Choroid plexus epithelial cell (primary cell): ENCODE data around the gene TYR.
"Not testable (repeated sequence)": the region's sequence is repeated elsewhere in the genome, so short reads cannot be mapped to it uniquely, and the experiment has no call there.

Source experiments
- DNase-seq: peaks from one replicate; pipeline ENCODE4 v3.0.0-alpha.2; 2010; ENCODE audit warnings: low read depth
- H3K4me3 ChIP-seq: 2 replicates; pipeline ENCODE4 v1.5.1; 2011; ENCODE audit warnings: low read depth, mild to moderate bottlenecking, control low read depth, low read length, moderate library complexity
- TF ChIP-seq, protein P1 (sequence below): conservative IDR thresholded peaks from 2 replicates; pipeline ENCODE4 v1.5.1; 2011; ENCODE audit warnings: low read depth, mild to moderate bottlenecking, control low read depth, inconsistent platforms, low read length, moderate library complexity

TYR gene

DNA sequence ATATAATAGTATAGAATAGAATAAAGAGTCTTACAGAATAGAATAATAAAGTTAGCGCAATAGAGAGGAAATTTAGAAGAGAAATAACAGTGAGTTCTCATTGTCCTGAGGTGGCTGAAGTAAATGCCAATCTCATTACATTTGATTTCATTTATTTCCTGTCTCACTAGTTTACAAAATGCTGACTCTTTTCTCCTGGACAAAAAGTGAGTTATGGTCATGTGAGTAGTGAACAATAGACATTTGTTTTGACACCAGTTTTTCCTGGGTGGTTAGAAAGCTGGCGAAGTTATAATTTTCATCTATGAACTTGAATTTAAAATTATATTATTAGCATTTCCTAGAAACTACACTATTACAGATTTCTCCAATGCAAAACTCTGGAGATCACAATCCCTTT is 143.7 kb downstream of the TYR start:
- DNase-seq: no peak
- TF ChIP-seq, protein P1, sequence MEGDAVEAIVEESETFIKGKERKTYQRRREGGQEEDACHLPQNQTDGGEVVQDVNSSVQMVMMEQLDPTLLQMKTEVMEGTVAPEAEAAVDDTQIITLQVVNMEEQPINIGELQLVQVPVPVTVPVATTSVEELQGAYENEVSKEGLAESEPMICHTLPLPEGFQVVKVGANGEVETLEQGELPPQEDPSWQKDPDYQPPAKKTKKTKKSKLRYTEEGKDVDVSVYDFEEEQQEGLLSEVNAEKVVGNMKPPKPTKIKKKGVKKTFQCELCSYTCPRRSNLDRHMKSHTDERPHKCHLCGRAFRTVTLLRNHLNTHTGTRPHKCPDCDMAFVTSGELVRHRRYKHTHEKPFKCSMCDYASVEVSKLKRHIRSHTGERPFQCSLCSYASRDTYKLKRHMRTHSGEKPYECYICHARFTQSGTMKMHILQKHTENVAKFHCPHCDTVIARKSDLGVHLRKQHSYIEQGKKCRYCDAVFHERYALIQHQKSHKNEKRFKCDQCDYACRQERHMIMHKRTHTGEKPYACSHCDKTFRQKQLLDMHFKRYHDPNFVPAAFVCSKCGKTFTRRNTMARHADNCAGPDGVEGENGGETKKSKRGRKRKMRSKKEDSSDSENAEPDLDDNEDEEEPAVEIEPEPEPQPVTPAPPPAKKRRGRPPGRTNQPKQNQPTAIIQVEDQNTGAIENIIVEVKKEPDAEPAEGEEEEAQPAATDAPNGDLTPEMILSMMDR: no peak
- no peak overlapping the region for H3K4me3 ChIP-seq

DNA sequence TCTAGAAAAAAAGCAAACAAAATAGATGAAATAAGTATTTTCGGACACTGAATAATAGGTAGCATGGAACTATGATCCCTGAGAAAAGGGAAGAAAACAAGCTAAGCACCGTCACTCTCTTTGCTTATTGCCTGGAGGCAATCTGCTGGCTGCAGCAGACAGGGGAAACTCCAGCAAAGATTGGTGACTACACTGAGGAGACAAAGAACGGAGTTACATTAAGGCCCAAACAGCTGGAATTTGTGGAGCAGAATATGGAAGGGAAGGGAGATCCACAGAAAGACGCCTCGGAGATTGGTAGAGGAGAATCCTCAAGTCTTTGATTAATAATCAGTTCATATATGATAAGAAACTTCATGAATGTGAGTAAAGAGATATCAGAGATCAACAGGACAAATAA is 150.2 kb downstream of the TYR start:
- DNase-seq: peak; percentile 11
- no peak overlapping the region for H3K4me3 ChIP-seq
- TF ChIP-seq, protein P1: no peak

DNA sequence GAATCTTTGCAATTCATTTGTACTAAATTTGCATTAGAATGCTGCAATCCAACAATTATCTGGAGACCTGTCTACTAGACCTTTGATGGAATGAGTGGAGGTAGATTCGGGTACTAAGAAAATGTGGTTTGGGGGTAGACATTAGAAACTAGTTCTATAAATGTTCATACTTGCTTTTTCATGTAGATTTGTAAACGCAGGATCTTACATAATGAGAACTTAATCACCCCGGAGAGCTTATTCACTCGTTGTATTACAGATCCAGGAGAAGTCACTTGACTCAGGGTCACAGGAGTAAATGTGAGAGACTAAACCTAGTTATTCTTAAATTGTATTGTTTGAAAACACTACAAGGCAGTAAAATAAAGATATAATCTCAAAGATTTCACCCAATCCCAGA is 154.3 kb downstream of the TYR start:
- peak; percentile 43 for DNase-seq
- H3K4me3 ChIP-seq: not testable (repeated sequence)

DNA sequence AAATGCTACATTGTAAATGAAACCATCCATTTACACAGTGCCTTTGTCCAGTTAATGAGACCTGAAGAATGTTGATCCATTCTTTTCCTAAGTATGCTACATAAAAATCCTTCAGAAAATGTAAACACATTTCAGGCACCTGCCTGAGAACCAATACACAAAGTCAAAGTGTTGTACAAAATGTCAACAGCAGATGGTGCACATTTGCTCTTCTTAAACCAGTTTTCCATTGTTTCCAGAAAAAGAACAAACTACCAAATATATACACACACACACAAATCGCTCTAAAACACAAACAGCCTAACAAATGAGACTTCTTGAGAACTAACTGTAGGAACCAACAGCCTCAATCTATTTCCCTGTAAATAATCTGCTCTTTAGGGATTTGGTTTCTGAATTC is 156.0 kb downstream of the TYR start:
- peak; percentile 71 for DNase-seq
- H3K4me3 ChIP-seq: not testable (repeated sequence)
- TF ChIP-seq, protein P1: peak; percentile 52

DNA sequence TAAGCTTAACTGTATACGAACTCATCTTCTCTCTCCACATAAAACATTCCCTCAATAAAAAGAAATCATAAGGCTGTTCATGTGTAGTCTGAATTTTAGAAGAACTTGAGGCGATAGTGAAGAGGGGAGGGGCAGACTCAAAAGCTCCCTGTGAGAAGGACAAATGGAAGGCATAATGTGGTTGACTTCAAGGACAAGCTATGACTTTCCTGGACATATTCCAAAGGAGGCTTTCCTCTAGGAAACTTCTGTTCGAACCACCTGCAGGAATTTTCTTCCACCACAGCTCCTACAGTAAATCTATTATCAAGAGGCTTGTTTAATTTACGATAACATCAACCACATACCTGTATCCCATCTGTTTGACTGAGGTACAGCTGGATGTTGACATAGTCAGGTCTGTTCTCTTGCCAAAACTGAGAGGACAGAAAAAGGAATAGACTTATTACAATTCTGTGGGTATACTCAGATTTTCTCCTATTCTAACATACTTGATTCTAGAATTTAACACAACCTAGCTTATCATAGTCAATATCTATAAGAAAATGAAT is 159.5 kb downstream of the TYR start:
- H3K4me3 ChIP-seq, DNase-seq: not testable (repeated sequence)

DNA sequence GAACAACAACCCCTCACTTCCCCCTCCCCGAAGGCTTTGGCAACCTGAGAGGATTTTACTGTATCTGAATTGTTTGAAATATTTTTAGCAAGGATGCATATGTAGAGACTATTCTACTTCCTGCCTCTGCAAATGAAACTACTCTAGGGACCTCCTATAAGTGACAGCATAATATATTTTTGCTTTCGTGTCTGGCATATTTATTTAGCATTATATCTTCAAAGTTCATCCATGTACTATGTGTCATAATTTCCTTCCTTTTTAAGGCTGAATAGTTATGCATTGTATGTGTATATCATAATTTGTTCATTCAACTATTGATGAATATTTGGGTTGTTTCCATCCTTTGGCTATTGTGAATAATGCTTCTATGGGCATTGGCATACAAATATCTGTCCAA is 160.4 kb downstream of the TYR start:
- H3K4me3 ChIP-seq, DNase-seq: not testable (repeated sequence)

DNA sequence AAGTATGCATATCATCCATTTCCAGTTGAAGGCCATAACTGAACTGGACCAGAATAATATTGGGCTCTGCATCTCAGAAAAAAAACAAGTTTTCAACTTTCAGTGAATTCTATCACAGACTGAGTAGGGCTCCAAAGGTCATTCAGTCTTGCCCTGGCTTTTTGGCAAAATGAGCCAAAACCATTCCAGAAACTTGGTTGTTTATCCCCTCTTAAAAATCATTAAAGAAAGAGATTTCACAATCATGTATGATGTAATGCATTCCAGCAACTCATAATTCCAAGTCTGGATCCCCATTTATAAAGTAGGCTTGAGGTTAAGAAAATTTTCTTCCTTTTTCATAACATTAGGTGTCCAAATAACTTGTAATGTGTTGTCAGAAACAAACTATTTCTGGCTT is 162.8 kb downstream of the TYR start:
- H3K4me3 ChIP-seq: not testable (repeated sequence)
- DNase-seq: peak; percentile 59

DNA sequence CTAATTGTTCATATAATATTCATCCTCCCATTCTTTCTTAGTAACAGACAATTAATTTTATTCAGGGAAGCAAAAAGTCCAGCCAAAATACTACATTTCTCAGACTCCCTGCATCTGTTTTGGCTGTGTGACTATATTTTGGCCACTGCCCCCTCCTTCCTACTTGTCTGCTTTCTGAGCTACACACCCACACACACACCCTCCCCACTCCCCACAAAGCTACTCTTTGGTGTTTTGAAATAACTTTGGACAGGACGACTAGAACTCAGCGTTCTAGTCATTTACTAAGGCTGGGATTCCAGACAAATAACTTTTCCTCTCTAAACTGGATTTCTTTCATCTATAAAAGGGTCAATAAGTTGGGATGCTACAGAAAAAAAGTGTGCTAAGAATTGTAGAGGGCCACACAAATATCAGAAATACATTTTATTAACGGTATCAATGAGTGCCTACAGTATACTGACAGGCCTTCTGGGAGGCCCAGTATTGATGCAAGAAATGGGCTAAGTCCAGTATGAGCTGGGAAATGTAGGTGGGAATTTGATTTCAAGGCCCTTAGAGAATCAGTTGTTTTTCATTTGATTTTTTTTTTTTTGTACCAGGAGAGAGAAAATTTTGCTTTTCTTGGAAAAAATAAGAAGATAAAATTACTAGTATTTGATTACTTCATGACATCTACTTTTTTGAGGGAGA is 165.4 kb downstream of the TYR start:
- peak; percentile 45 for DNase-seq
- not testable (repeated sequence) for H3K4me3 ChIP-seq
